NCI-H1694 (cell line): ENCODE data around the gene GAST.

Experiments used
- DNase-seq: peaks from one replicate; lab custom pipeline; 2025; lab: John Stamatoyannopoulos, UW

The GAST gene

GRCh38 chr17:41707803-41708669 is 4.1 kb upstream of the GAST start:
- DNase-seq = no peak

GRCh38 chr17:41710472-41711090 is 1.6 kb upstream of the GAST start:
- DNase-seq = no peak

- DNase-seq = no peak
Observed at GRCh38 chr17:41717408-41718286, 5.5 kb downstream of the GAST start.

- no peak for DNase-seq
Observed at GRCh38 chr17:41718287-41718645, 6.1 kb downstream of the GAST start.

GRCh38 chr17:41722231-41722630 is 10.1 kb downstream of the GAST start:
- no peak for DNase-seq

GRCh38 chr17:41723801-41724475 is 11.8 kb downstream of the GAST start:
- DNase-seq = no peak

- no peak for DNase-seq
Observed at GRCh38 chr17:41724476-41725050, 12.4 kb downstream of the GAST start.

GRCh38 chr17:41725134-41725533 is 13.0 kb downstream of the GAST start:
- DNase-seq = no peak

GRCh38 chr17:41728056-41728455 is 15.9 kb downstream of the GAST start:
- DNase-seq = no peak

- DNase-seq = no peak
Observed at GRCh38 chr17:41730479-41730878, 18.3 kb downstream of the GAST start.

- DNase-seq = no peak
Observed at GRCh38 chr17:41731836-41732235, 19.7 kb downstream of the GAST start.

- no peak for DNase-seq
Observed at GRCh38 chr17:41733348-41734138, 21.4 kb downstream of the GAST start.

GRCh38 chr17:41734139-41734948 is 22.2 kb downstream of the GAST start, which contains the start of gene HAP1:
TSS of gene HAP1 (minus strand) at chr17:41734643. CDS start at chr17:41734634, 9 bp downstream.
- DNase-seq = no peak

GRCh38 chr17:41734949-41735313 is 22.8 kb downstream of the GAST start:
- no peak for DNase-seq

- no peak for DNase-seq
Observed at GRCh38 chr17:41735744-41736143, 23.6 kb downstream of the GAST start.

- DNase-seq = no peak
Observed at GRCh38 chr17:41736983-41737679, 25.0 kb downstream of the GAST start.

- DNase-seq = no peak
Observed at GRCh38 chr17:41737680-41738023, 25.5 kb downstream of the GAST start.

- DNase-seq = peak; percentile 75
Observed at GRCh38 chr17:41738077-41738800, 26.1 kb downstream of the GAST start.

- DNase-seq = no peak
Observed at GRCh38 chr17:41738801-41739112, 26.6 kb downstream of the GAST start.
